Measurements from ENCODE around the gene AKAP8.

Gene AKAP8

DNA sequence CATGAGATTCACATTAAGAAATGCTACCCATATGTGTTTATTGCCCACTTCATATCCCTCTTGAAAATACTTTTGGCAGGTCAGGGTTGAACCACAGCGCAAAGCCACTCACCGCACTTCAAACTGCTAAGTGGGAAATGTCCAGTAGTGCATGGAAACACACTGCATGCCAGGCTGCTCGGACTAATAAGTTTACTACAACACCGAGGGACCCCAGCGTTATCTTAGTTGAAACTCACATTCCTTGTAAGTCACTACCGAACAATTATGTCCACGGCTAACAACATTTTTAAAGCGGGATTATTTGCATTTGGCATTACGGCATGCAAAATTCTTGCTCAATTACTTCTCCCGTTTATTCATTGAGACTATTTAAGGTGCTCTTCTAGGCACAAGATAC, 51.3 kb downstream of the AKAP8 start:
- 95% methylated on average over 9 of the region's 10 CpGs for WGBS (ENCODE audit: insufficient coverage)
- H3K27ac ChIP-seq (ENCODE audit: insufficient read depth in 1 of 2, low read depth in 1 of 2, low read length in 2 of 2, poor library complexity in 1 of 2, severe bottlenecking in 2 of 2): no peak overlapping the region
- no peaks in the 10 kb centered on the region for H3K9me3 ChIP-seq (ENCODE audit: control extremely low read depth in 1 of 5, control insufficient read depth in 4 of 5, insufficient read depth in 2 of 5, low read depth in 1 of 5, low read length in 4 of 5)
- DNase-seq: no peak
- peaks cover 0 to 3% (median 0%) of the 10 kb centered on the region in 4 experiments for H3K36me3 ChIP-seq (ENCODE audit: control insufficient read depth in 4 of 4, insufficient read depth in 4 of 4, low read length in 3 of 4)
- ChIA-PET CTCF (no interaction called here), POLR2A (no interaction called here)
- H3K27me3 ChIP-seq (replicated peaks in 2 of 5; ENCODE audit: control insufficient read depth in 4 of 5, insufficient read depth in 5 of 5, low read length in 4 of 5): no peaks in the 10 kb centered on the region
- H3K4me3 ChIP-seq (ENCODE audit: control insufficient read depth in 1 of 7, extremely low read depth in 1 of 7, insufficient read depth in 4 of 7, low read depth in 2 of 7, low read length in 6 of 7): no peak overlapping the region
- H3K4me1 ChIP-seq (ENCODE audit: control extremely low read depth in 1 of 4, control insufficient read depth in 4 of 4, insufficient read depth in 4 of 4, low read length in 3 of 4): peaks cover 16 to 70% (median 61%) of the 10 kb centered on the region in 4 experiments

- ChIA-PET POLR2A (interaction anchor here (0.5 to 0.9 kb wide), 3 partner anchors 9 to 15 kb away, joined by 3 to 4 read pairs (median 3); no protein-coding TSS in a partner anchor), CTCF (interaction anchor here (0.7 to 2.0 kb wide), 5 partner anchors 8 to 53 kb away, joined by 3 to 4 read pairs (median 3); no protein-coding TSS in a partner anchor)
- Histone ChIP-seq H3K4me1 (ENCODE audit: control extremely low read depth in 1 of 4, control insufficient read depth in 4 of 4, insufficient read depth in 4 of 4, low read length in 3 of 4) (peaks cover 17 to 61% (median 44%) of the 10 kb centered on the region in 4 experiments), H3K27ac (ENCODE audit: insufficient read depth in 1 of 2, low read depth in 1 of 2, low read length in 2 of 2, poor library complexity in 1 of 2, severe bottlenecking in 2 of 2) (no peak overlapping the region), H3K4me3 (ENCODE audit: control insufficient read depth in 1 of 7, extremely low read depth in 1 of 7, insufficient read depth in 4 of 7, low read depth in 2 of 7, low read length in 6 of 7) (peak overlapping the region in 1 of 7 experiments; percentile 1), H3K36me3 (ENCODE audit: control insufficient read depth in 4 of 4, insufficient read depth in 4 of 4, low read length in 3 of 4) (peaks cover 0 to 3% (median 0%) of the 10 kb centered on the region in 4 experiments), H3K27me3 (replicated peaks in 2 of 5; ENCODE audit: control insufficient read depth in 4 of 5, insufficient read depth in 5 of 5, low read length in 4 of 5) (no peaks in the 10 kb centered on the region), H3K9me3 (ENCODE audit: control extremely low read depth in 1 of 5, control insufficient read depth in 4 of 5, insufficient read depth in 2 of 5, low read depth in 1 of 5, low read length in 4 of 5) (no peaks in the 10 kb centered on the region)
- no peak for DNase-seq
- WGBS (ENCODE audit: insufficient coverage): 82% methylated on average over 5 of the region's 6 CpGs
These were observed 54.6 kb downstream of the AKAP8 start for GRCh38 chr19:15324791-15325519.

- ChIA-PET CTCF (interaction anchor here (0.6 to 2.0 kb wide), 2 partner anchors 32 to 433 kb away, joined by 3 to 4 read pairs; no protein-coding TSS in a partner anchor), POLR2A (interaction anchor here (0.6 kb wide), 1 partner anchor 10 kb away, joined by 3 read pairs; no protein-coding TSS in a partner anchor)
- Histone ChIP-seq H3K4me3 (ENCODE audit: control insufficient read depth in 1 of 7, extremely low read depth in 1 of 7, insufficient read depth in 4 of 7, low read depth in 2 of 7, low read length in 6 of 7) (peak overlapping the region in 2 of 7 experiments; percentile 14 to 19), H3K4me1 (ENCODE audit: control extremely low read depth in 1 of 4, control insufficient read depth in 4 of 4, insufficient read depth in 4 of 4, low read length in 3 of 4) (peaks cover 17 to 65% (median 48%) of the 10 kb centered on the region in 4 experiments), H3K9me3 (ENCODE audit: control extremely low read depth in 1 of 5, control insufficient read depth in 4 of 5, insufficient read depth in 2 of 5, low read depth in 1 of 5, low read length in 4 of 5) (no peaks in the 10 kb centered on the region), H3K27me3 (replicated peaks in 2 of 5; ENCODE audit: control insufficient read depth in 4 of 5, insufficient read depth in 5 of 5, low read length in 4 of 5) (no peaks in the 10 kb centered on the region), H3K36me3 (ENCODE audit: control insufficient read depth in 4 of 4, insufficient read depth in 4 of 4, low read length in 3 of 4) (peaks cover 0 to 3% (median 0%) of the 10 kb centered on the region in 4 experiments), H3K27ac (ENCODE audit: insufficient read depth in 1 of 2, low read depth in 1 of 2, low read length in 2 of 2, poor library complexity in 1 of 2, severe bottlenecking in 2 of 2) (peak overlapping the region in 1 of 2 experiments; percentile 55)
- WGBS (ENCODE audit: insufficient coverage): 50% methylated on average over 3 of the region's 5 CpGs
- peak in 2 of 3 donors; percentile 62 to 72 for DNase-seq
These were observed 55.9 kb downstream of the AKAP8 start for GRCh38 chr19:15323496-15324235.

- H3K27ac ChIP-seq (ENCODE audit: insufficient read depth in 1 of 2, low read depth in 1 of 2, low read length in 2 of 2, poor library complexity in 1 of 2, severe bottlenecking in 2 of 2): no peak overlapping the region
- no peaks in the 10 kb centered on the region for H3K9me3 ChIP-seq (ENCODE audit: control extremely low read depth in 1 of 5, control insufficient read depth in 4 of 5, insufficient read depth in 2 of 5, low read depth in 1 of 5, low read length in 4 of 5)
- ChIA-PET POLR2A (no interaction called here), CTCF (interaction anchor here (0.9 to 1.3 kb wide), 2 partner anchors 22 to 50 kb away, joined by 3 read pairs; no protein-coding TSS in a partner anchor)
- no peak for DNase-seq
- H3K27me3 ChIP-seq (replicated peaks in 2 of 5; ENCODE audit: control insufficient read depth in 4 of 5, insufficient read depth in 5 of 5, low read length in 4 of 5): no peaks in the 10 kb centered on the region
- 88% methylated on average over 1 of the region's 2 CpGs for WGBS (ENCODE audit: insufficient coverage)
- H3K4me3 ChIP-seq (ENCODE audit: control insufficient read depth in 1 of 7, extremely low read depth in 1 of 7, insufficient read depth in 4 of 7, low read depth in 2 of 7, low read length in 6 of 7): no peak overlapping the region
- H3K36me3 ChIP-seq (ENCODE audit: control insufficient read depth in 4 of 4, insufficient read depth in 4 of 4, low read length in 3 of 4): peaks cover 0 to 4% (median 0%) of the 10 kb centered on the region in 4 experiments
- H3K4me1 ChIP-seq (ENCODE audit: control extremely low read depth in 1 of 4, control insufficient read depth in 4 of 4, insufficient read depth in 4 of 4, low read length in 3 of 4): peaks cover 27 to 72% (median 46%) of the 10 kb centered on the region in 4 experiments
These were observed 57.8 kb downstream of the AKAP8 start for GRCh38 chr19:15321739-15322138.

GRCh38 chr19:15320116-15320515, 59.5 kb downstream of the AKAP8 start:
- Histone ChIP-seq H3K4me1 (ENCODE audit: control extremely low read depth in 1 of 4, control insufficient read depth in 4 of 4, insufficient read depth in 4 of 4, low read length in 3 of 4) (peaks cover 21 to 65% (median 42%) of the 10 kb centered on the region in 4 experiments), H3K9me3 (ENCODE audit: control extremely low read depth in 1 of 5, control insufficient read depth in 4 of 5, insufficient read depth in 2 of 5, low read depth in 1 of 5, low read length in 4 of 5) (no peaks in the 10 kb centered on the region), H3K4me3 (ENCODE audit: control insufficient read depth in 1 of 7, extremely low read depth in 1 of 7, insufficient read depth in 4 of 7, low read depth in 2 of 7, low read length in 6 of 7) (no peak overlapping the region), H3K36me3 (ENCODE audit: control insufficient read depth in 4 of 4, insufficient read depth in 4 of 4, low read length in 3 of 4) (peaks cover 0 to 9% (median 0%) of the 10 kb centered on the region in 4 experiments), H3K27ac (ENCODE audit: insufficient read depth in 1 of 2, low read depth in 1 of 2, low read length in 2 of 2, poor library complexity in 1 of 2, severe bottlenecking in 2 of 2) (no peak overlapping the region), H3K27me3 (replicated peaks in 2 of 5; ENCODE audit: control insufficient read depth in 4 of 5, insufficient read depth in 5 of 5, low read length in 4 of 5) (no peaks in the 10 kb centered on the region)
- DNase-seq: no peak
- WGBS (ENCODE audit: insufficient coverage): 90% methylated on average over 2 of the region's 4 CpGs
- ChIA-PET POLR2A (interaction anchor here (0.6 to 1.2 kb wide), 2 partner anchors 9 to 16 kb away, joined by 3 read pairs; no protein-coding TSS in a partner anchor), CTCF (interaction anchor here (0.7 to 1.3 kb wide), 2 partner anchors 10 to 23 kb away, joined by 3 read pairs; no protein-coding TSS in a partner anchor)

DNA sequence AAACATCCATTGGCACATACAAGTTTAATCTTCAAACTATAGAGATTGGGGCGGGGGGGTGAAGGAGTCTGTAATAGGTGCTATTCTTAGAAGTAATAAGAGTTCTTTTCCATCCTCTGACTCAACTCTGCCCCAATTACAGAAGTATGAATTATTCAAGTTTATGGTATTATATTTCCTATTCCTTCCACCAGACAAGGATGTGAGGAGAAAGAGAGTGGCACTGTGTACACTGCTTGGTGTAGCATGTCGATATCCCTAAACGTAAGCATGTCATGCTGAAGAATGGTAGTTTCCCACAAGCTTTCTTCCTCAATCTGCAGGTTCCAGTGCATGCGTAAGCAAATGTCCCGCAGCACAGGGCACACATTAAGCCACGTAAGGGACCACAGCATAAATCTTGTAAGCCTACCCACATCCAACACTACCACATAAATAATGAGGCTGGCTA, 61.3 kb downstream of the AKAP8 start:
- CTCF ChIA-PET: interaction anchor here (1.3 to 1.6 kb wide), 2 partner anchors 19 to 25 kb away, joined by 3 to 4 read pairs; no protein-coding TSS in a partner anchor
- Histone ChIP-seq H3K4me1 (ENCODE audit: control extremely low read depth in 1 of 4, control insufficient read depth in 4 of 4, insufficient read depth in 4 of 4, low read length in 3 of 4) (peaks cover 18 to 50% (median 26%) of the 10 kb centered on the region in 4 experiments), H3K27me3 (replicated peaks in 2 of 5; ENCODE audit: control insufficient read depth in 4 of 5, insufficient read depth in 5 of 5, low read length in 4 of 5) (no peaks in the 10 kb centered on the region), H3K9me3 (ENCODE audit: control extremely low read depth in 1 of 5, control insufficient read depth in 4 of 5, insufficient read depth in 2 of 5, low read depth in 1 of 5, low read length in 4 of 5) (no peaks in the 10 kb centered on the region), H3K4me3 (ENCODE audit: control insufficient read depth in 1 of 7, extremely low read depth in 1 of 7, insufficient read depth in 4 of 7, low read depth in 2 of 7, low read length in 6 of 7) (peak overlapping the region in 2 of 7 experiments; percentile 29 to 37), H3K27ac (ENCODE audit: insufficient read depth in 1 of 2, low read depth in 1 of 2, low read length in 2 of 2, poor library complexity in 1 of 2, severe bottlenecking in 2 of 2) (peak overlapping the region; percentile 6 to 67), H3K36me3 (ENCODE audit: control insufficient read depth in 4 of 4, insufficient read depth in 4 of 4, low read length in 3 of 4) (peaks cover 0 to 9% (median 0%) of the 10 kb centered on the region in 4 experiments)
- POLR2A ChIA-PET: interaction anchor here (0.8 to 1.6 kb wide), 3 partner anchors 8 to 14 kb away, joined by 3 to 5 read pairs (median 3); partner anchors contain the start of gene BRD4
- peak; percentile 85 to 94 (median 92) for DNase-seq
- 0% methylated on average over 2 of the region's 6 CpGs for WGBS (ENCODE audit: insufficient coverage)

Data from common myeloid progenitor, CD34-positive (primary cell).